Esophagus (tissue), 2 donors: ENCODE data around the gene STX10. TPM values are rescaled to one million over a fixed set of nuclear protein-coding genes. Genes with fewer than 3 reads are reported as not detected.

ENCODE experiments used
- H3K27ac ChIP-seq, 2 donors: one replicate each; pipeline ENCODE4 v1.5.1; 2013; ENCODE audit warnings: low read depth in 2 of 2, mild to moderate bottlenecking in 2 of 2, inconsistent platforms in 1 of 2, low read length in 1 of 2, moderate library complexity in 1 of 2
- H3K27me3 ChIP-seq, 2 donors: one replicate each; pipeline ENCODE4 v1.6.1; 2013; ENCODE audit warnings: low read length in 2 of 2, control low read depth in 1 of 2, mild to moderate bottlenecking in 1 of 2; ENCODE audit not compliant: insufficient read depth in 2 of 2, control insufficient read depth in 1 of 2
- H3K36me3 ChIP-seq, 2 donors: one replicate each; pipeline ENCODE4 v1.6.1; 2013; ENCODE audit warnings: low read length in 1 of 2; ENCODE audit not compliant: control insufficient read depth in 2 of 2, insufficient read depth in 2 of 2
- H3K4me1 ChIP-seq, 2 donors: one replicate each; pipeline ENCODE4 v1.6.1; 2013; ENCODE audit warnings: low read length in 1 of 2; ENCODE audit not compliant: control insufficient read depth in 2 of 2, insufficient read depth in 2 of 2
- H3K4me3 ChIP-seq, 2 donors: one replicate each; pipeline ENCODE4 v1.5.1; 2013; ENCODE audit warnings: low read length in 2 of 2, mild to moderate bottlenecking in 2 of 2, low read depth in 1 of 2, moderate library complexity in 1 of 2
- H3K9me3 ChIP-seq, 2 donors: one replicate each; pipeline ENCODE4 v1.6.1; 2013; ENCODE audit warnings: mild to moderate bottlenecking in 2 of 2, low read depth in 1 of 2, low read length in 1 of 2, moderate library complexity in 1 of 2; ENCODE audit not compliant: control insufficient read depth in 2 of 2, insufficient read depth in 1 of 2
- WGBS, 2 donors: extraction: QIAGEN DNeasy Blood & Tissue Kit; methylation state at CpG; one replicate each; pipeline ENCODE4 v1.1.7; 2013; 5-methylcytosine and 5-hydroxymethylcytosine counted together
- polyA plus RNA-seq, 2 donors: library from polyadenylated mRNA; stranded (reverse); fragments of 200-250 nt; gene quantifications; one replicate each; pipeline ENCODE4 v1.2.3, GENCODE V29; 2013
- donor health status: healthy with polysubstance abuse.
- donor health status: Bipolar disorder and iron deficiency.

Gene STX10
- polyA plus RNA-seq, 2 donors: 75.1 to 76.0 TPM

GRCh38 chr19:13115936-13116281, 34.3 kb downstream of the STX10 start:
- Histone ChIP-seq H3K4me1 (peaks cover 11 to 13% of the 10 kb centered on the region in 2 donors), H3K27ac (peak overlapping the region; percentile 83 to 91), H3K27me3 (no peaks in the 10 kb centered on the region), H3K4me3 (peak overlapping the region; percentile 80 to 89), H3K9me3 (no peaks in the 10 kb centered on the region), H3K36me3 (peaks cover 4 to 5% of the 10 kb centered on the region in 2 donors)
- 1 to 2% methylated on average over 18 of the region's 18 CpGs for WGBS, 2 donors

DNA sequence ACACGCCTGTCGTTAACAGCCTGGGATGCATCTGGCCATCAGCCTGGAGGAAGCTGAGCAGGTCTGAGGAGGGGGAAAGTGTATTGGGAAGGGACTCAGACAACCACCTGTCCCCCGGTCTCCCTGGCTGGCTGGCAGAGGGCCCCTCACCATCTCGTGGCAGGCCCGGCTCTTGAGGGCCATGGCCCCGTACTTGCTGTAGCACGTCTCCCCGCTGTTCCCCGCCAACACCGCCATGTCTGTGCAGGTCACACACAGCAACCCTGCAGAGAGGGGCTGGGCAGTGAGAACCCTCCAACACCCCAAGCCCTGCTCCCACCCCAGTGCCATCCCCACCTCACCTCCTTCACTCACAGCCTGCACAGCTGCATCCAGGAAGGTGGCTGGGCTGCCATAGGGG, 37.6 kb downstream of the STX10 start:
- no peaks in the 10 kb centered on the region for H3K9me3 ChIP-seq
- no peak overlapping the region for H3K4me3 ChIP-seq
- peaks cover 2 to 5% of the 10 kb centered on the region in 2 donors for H3K4me1 ChIP-seq
- 89 to 92% methylated on average over 10 of the region's 10 CpGs for WGBS, 2 donors
- H3K27me3 ChIP-seq: no peaks in the 10 kb centered on the region
- H3K36me3 ChIP-seq: peaks cover 4 to 18% of the 10 kb centered on the region in 2 donors
- H3K27ac ChIP-seq: no peak overlapping the region

DNA sequence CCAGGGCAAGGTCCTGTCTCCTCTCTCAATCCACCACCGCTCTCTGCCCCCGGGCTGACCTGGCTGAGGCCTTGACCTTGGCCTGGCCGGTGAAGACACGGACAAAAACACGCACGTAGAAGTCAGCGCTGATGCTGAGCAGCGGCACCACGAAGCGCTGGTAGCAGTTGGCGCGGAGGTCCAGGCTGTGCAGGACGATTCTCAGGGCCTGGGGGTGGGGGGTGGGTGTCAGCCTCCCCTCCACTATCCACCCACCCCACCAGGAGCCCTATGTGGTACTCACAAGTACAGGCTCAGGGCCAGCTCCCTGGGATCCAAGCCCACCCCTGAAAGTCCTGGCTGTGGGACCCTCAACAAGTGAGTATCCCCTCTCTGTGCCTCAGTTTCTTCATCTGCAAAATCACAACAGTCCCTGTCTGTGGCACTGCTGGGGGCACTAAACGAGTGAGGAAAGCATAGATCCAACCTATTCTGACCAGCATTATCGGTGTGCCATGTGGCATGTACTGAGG, 40.0 kb downstream of the STX10 start:
- no peaks in the 10 kb centered on the region for H3K4me1 ChIP-seq
- H3K36me3 ChIP-seq: peaks cover 4 to 21% of the 10 kb centered on the region in 2 donors
- WGBS, 2 donors: 90 to 92% methylated on average over 15 of the region's 15 CpGs
- no peak overlapping the region for H3K27ac ChIP-seq
- no peak overlapping the region for H3K4me3 ChIP-seq
- no peaks in the 10 kb centered on the region for H3K27me3 ChIP-seq
- no peaks in the 10 kb centered on the region for H3K9me3 ChIP-seq

GRCh38 chr19:13109361-13110098, 40.6 kb downstream of the STX10 start:
- no peaks in the 10 kb centered on the region for H3K27me3 ChIP-seq
- H3K36me3 ChIP-seq: peaks cover 4 to 25% of the 10 kb centered on the region in 2 donors
- H3K27ac ChIP-seq: no peak overlapping the region
- WGBS, 2 donors: 94% methylated on average over 28 to 30 of the region's 30 CpGs
- H3K4me1 ChIP-seq: no peaks in the 10 kb centered on the region
- no peaks in the 10 kb centered on the region for H3K9me3 ChIP-seq
- no peak overlapping the region for H3K4me3 ChIP-seq

DNA sequence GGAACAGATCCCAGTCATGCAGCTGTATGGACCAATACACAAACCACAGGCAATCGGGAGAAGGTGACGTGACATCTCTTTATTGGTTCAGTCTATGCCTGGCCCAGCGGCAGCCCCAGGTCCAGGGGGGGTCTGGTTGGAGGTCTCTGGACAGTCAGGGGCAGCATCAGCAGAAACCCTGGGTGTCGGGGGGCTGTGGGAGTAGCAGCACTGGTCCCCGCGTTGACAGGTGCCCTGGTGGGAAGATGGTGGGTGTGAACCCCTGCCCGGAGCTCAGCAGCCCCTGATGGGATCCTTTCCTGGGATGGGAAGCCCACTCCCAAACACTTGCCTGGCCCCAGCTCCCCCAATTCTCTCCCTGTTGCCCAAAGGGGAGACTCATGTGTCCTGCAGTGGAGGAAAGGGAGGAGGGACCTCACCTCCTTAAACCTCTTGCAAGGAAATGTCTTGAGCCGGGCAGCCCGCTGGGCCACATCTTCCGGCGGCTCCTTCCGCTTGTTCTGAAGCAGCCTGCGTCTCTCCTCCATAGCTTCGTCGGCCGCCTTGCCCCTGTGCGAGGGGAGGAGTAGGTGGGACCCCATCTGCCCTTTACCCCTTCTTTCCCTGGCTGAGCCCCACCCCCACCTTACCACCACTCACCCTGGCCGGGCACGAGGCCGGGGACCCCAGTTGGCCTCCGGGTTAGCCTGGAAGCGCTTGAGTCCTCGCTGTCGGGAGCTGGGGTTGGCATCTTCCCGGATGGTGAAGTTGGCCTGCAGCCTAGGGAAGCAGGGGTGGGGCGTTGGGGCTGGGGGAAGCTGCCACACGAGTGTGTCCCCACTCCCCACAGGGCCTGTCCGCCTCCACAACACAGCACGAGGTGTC, 45.1 kb downstream of the STX10 start:
- H3K27ac ChIP-seq: peak overlapping the region; percentile 18 to 34
- peaks cover 0 to 2% of the 10 kb centered on the region in 2 donors for H3K9me3 ChIP-seq
- H3K4me3 ChIP-seq: peak overlapping the region in 1 of 2 donors; percentile 31
- H3K4me1 ChIP-seq: peaks cover 0 to 13% of the 10 kb centered on the region in 2 donors
- peaks cover 0 to 20% of the 10 kb centered on the region in 2 donors for H3K36me3 ChIP-seq
- H3K27me3 ChIP-seq: no peaks in the 10 kb centered on the region
- WGBS, 2 donors: 67 to 69% methylated on average over 29 of the region's 29 CpGs

DNA sequence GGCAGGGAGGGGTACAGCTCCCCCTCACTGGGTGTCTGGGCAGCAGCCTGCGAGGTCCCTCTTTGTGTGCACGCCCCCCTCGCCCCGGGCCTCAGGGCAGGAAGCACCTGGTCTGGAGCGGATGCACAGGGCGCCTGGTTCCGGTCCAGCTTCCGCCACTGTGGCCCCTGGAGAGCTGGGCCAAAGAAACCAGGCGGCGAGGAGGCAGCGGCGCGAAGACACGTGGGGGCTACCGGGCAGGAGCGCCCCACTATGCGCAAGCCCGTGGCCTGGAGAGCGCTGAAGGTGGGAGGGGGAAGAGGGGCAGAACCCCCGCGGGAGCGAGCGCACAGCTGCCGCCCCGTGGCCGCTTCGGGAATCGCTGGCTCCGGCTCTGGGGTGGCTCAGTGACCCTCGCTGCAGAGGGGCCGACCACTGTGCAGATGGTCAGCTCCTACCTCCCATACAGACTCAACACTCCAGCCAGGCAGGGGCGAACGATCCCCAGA, 45.8 kb downstream of the STX10 start:
- Histone ChIP-seq H3K9me3 (peaks cover 0 to 2% of the 10 kb centered on the region in 2 donors), H3K27me3 (no peaks in the 10 kb centered on the region), H3K4me1 (peaks cover 0 to 17% of the 10 kb centered on the region in 2 donors), H3K27ac (peak overlapping the region; percentile 34 to 39), H3K4me3 (peak overlapping the region in 1 of 2 donors; percentile 31), H3K36me3 (peaks cover 0 to 13% of the 10 kb centered on the region in 2 donors)
- 42 to 46% methylated on average over 25 to 33 of the region's 33 CpGs for WGBS, 2 donors

DNA sequence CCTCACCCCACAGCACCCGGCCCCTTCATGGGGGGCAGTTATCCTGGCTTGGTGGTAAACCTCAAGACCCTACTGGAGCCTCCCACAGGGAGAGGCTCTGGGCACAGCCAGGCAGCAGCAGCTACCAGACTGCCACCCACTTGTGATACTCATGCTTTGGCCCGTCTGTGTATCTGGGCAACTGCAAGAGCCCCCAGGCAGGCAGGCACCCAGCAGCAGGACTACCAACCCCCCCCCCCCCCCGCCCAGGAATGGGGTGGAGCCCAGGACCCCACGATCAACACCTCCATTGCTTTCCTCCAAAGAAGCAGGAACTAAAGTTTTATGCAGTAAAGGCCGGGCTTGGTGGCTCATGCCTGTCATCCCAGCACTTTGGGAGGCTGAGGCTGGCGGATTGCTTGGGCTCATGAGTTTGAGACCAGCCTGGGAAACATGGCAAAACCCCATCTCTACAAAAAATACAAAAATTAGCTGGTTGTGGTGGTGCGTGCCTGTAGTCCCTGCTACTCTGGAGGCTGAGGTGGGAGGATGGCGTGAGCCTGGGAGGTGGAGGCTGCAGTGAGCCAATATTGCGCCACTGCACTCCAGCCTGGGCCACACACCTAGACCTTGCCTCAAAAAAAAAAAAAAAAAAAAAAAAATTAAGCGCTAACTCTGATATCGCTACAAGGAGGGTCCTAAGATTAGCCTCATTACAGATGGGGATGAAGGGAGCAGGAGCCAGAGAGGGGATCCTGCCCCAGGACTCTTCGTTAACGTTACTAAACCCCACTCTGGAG, 46.4 kb downstream of the STX10 start:
- H3K4me1 ChIP-seq: peaks cover 0 to 21% of the 10 kb centered on the region in 2 donors
- no peaks in the 10 kb centered on the region for H3K27me3 ChIP-seq
- peaks cover 0 to 2% of the 10 kb centered on the region in 2 donors for H3K9me3 ChIP-seq
- peaks cover 0 to 9% of the 10 kb centered on the region in 2 donors for H3K36me3 ChIP-seq
- 71 to 73% methylated on average over 13 of the region's 13 CpGs for WGBS, 2 donors
- no peak overlapping the region for H3K4me3 ChIP-seq
- H3K27ac ChIP-seq: peak overlapping the region in 1 of 2 donors; percentile 39

DNA sequence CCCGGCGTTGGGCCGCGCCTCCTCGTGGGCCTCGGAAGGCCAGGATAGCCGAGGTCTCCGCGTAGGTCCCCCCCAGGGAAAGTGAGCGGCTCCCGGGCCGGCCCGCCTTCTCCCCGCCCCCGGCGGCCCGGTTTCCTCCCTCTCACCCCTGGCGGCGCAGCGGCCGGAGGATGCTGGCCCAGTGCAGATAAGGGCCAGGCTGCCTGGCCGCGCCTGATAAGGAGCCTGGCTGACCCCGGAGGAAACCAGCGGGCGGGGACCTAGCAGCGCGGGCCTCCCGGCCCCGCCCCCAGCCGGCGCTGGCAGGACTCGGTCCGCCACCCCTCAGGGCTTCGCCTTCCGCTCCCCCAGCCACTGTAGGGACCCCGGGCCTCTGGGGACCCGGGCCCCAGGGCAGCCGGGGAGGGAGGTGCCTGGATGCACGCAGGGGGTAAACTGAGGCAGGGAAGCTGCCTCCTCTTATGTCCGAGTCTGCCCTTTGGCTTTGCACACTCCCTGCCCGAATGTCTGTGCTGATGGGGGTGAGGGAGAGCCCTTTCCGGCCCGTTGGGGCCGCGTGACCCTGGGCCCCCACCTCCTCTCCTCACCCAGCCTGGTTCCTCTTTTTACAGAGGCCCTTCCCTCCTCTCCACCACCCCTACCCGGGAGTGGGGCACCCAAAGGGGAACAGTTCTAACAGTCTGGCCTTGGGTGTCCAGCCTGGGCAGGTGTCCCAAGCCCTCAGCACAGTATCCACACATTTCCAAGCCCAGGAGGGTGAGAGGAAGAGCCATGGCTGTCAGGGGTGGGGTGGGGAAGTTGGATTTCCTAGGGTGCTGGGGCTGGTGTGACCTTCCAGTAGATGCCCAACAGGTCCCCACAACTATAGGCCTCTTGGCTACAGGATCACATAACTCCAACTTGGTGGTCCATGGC, 47.3 kb downstream of the STX10 start, which contains the start of gene LYL1:
Gene LYL1, minus strand, starts transcription at position 193 of the 915 bp plus-strand sequence. CDS start 1,687 bp downstream, outside the sequence.
- H3K36me3 ChIP-seq: peaks cover 0 to 9% of the 10 kb centered on the region in 2 donors
- peaks cover 0 to 2% of the 10 kb centered on the region in 2 donors for H3K9me3 ChIP-seq
- peak within 1 kb of the TSS; percentile 32 to 45 for H3K4me3 ChIP-seq
- H3K27me3 ChIP-seq: no peaks in the 10 kb centered on the region
- H3K4me1 ChIP-seq: peaks cover 0 to 23% of the 10 kb centered on the region in 2 donors
- 2 to 3% methylated on average over 47 of the region's 47 CpGs for WGBS, 2 donors
- peak within 1 kb of the TSS; percentile 63 for H3K27ac ChIP-seq
